Measurements from ENCODE around the gene PITPNM1.

- TF ChIP-seq CTCF (IDR thresholded peaks at IDR 0.05), result no peak
- TF ChIP-seq POLR2A (IDR thresholded peaks at IDR 0.05), result no peak
- no peak for TF ChIP-seq POLR2AphosphoS5 (IDR thresholded peaks at IDR 0.05)
Measured at GRCh38 chr11:67489203-67489884, 15.8 kb downstream of the PITPNM1 start.

Data from prostate gland (tissue), 2 donors.